ENCODE data around the gene PDE2A. TPM values are rescaled to one million over a fixed set of nuclear protein-coding genes. Genes with fewer than 3 reads are reported as not detected.

PDE2A gene
- total and polyA plus RNA-seq, 3 donors from 2014 or later: 14.1 to 20.6 (median 15.2) TPM

DNA sequence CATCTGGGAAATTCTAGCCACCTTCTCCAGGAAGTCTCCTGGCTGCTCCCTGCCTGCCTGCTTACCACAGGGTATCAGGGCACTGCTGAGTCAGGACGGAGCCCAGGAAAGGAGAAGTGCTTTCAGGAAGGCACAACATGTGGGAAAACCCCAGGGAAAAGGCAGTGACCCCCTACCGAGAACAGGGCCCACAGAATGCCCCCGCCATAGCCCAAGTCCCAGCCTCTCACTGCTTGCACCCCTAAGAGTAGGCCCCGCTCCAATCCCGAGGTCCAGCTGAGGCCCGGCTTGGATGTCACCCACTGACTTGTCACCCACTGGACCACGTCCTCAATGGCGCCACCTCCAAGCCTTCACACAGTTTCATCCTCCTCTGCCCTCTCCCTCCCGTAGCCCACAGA, 43.9 kb upstream of the PDE2A start:
- TF ChIP-seq POLR2A (IDR thresholded peaks at IDR 0.05): no peak
- no peak for TF ChIP-seq CTCF (IDR thresholded peaks at IDR 0.05)
- intact Hi-C loops (cut with DNase I; ENCODE audit: low total_unique reads): no loop called here
- Histone ChIP-seq H3K4me1 (peaks cover 21% of the 10 kb centered on the region), H3K27me3 (no peaks in the 10 kb centered on the region), H3K4me3 (no peak overlapping the region), H3K36me3 (ENCODE audit: low read depth, missing control alignments) (no peaks in the 10 kb centered on the region), H3K27ac (no peak overlapping the region), H3K9me3 (no peaks in the 10 kb centered on the region)
- no peak for DNase-seq
- 83 to 84% methylated on average over 9 of the region's 9 CpGs for whole genome bisulfite sequencing, 2 donors

DNA sequence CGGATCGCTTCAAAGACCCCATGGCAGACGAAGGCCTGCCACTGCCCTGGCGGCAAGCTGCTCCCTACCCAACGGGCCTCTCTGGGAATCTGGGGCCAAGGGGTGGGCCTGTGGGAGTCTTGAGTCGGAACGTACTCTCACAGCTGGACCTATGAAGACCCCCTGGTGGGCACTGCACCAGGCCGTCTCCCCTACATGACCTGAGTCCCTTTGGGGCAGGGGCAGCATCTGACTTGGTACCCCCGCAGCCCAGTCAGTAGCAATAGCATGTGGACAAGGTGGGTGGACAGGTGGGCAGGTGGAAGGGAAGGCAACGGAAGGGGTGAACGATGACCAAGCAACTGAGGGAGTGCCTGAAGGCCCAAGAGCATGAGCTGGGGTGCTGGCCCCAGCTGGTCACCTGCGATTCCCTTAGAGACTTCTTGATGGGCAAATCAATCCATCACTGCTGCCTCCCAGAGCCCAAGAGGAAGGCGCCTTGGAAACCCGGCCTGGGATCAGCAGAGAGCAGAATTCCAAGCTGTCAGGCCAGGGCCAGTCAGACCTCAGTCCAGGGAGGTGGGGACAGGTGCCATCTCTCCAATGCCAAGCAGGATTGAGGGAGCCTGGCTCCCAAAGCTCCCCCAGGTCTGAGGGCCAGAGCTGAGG, 42.7 kb upstream of the PDE2A start:
- H3K4me3 ChIP-seq: no peak overlapping the region
- WGBS, 2 donors: 82 to 86% methylated on average over 4 to 14 of the region's 14 CpGs
- no peaks in the 10 kb centered on the region for H3K27me3 ChIP-seq
- no peak overlapping the region for H3K27ac ChIP-seq
- no peak for DNase-seq
- no peaks in the 10 kb centered on the region for H3K36me3 ChIP-seq (ENCODE audit: low read depth, missing control alignments)
- H3K4me1 ChIP-seq: peaks cover 15% of the 10 kb centered on the region
- intact Hi-C loops (cut with DNase I; ENCODE audit: low total_unique reads): no loop called here
- no peaks in the 10 kb centered on the region for H3K9me3 ChIP-seq
- TF ChIP-seq CTCF (IDR thresholded peaks at IDR 0.05) (no peak), POLR2A (IDR thresholded peaks at IDR 0.05) (no peak)

DNA sequence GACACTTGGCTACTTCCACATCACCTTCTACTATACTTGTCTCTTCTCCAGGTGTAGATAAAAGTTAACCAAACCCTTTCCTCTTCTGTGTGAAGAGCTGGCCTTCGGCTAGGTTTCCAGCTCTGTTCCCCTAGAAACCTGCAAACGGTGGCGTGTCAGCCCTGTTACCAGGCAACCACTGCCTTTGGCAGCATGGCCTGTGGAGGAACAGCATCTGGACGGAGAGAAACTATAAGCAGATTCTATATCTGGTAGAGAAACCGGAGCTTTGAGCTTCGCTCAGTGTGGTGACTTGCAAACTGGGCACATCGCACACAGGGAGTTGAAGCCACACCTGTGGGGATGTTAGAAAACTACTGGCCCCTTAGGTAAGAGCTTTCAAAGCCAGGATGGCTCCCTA, 42.1 kb upstream of the PDE2A start:
- H3K27ac ChIP-seq: no peak overlapping the region
- 82 to 85% methylated on average over 7 of the region's 7 CpGs for WGBS, 2 donors
- intact Hi-C loops (cut with DNase I; ENCODE audit: low total_unique reads): no loop called here
- H3K27me3 ChIP-seq: no peaks in the 10 kb centered on the region
- H3K4me3 ChIP-seq: no peak overlapping the region
- peaks cover 15% of the 10 kb centered on the region for H3K4me1 ChIP-seq
- TF ChIP-seq CTCF (IDR thresholded peaks at IDR 0.05) (no peak), POLR2A (IDR thresholded peaks at IDR 0.05) (no peak)
- no peak for DNase-seq
- H3K36me3 ChIP-seq (ENCODE audit: low read depth, missing control alignments): no peaks in the 10 kb centered on the region
- no peaks in the 10 kb centered on the region for H3K9me3 ChIP-seq

- TF ChIP-seq CTCF (IDR thresholded peaks at IDR 0.05): no peak
- TF ChIP-seq POLR2A (IDR thresholded peaks at IDR 0.05): no peak
- intact Hi-C loops (cut with DNase I; ENCODE audit: low total_unique reads): no loop called here
- no peaks in the 10 kb centered on the region for H3K9me3 ChIP-seq
- WGBS, 2 donors: 67 to 74% methylated on average over 9 to 10 of the region's 10 CpGs
- H3K36me3 ChIP-seq (ENCODE audit: low read depth, missing control alignments): no peaks in the 10 kb centered on the region
- H3K4me3 ChIP-seq: no peak overlapping the region
- DNase-seq: no peak
- H3K4me1 ChIP-seq: no peaks in the 10 kb centered on the region
- no peaks in the 10 kb centered on the region for H3K27me3 ChIP-seq
- no peak overlapping the region for H3K27ac ChIP-seq
These were observed 38.6 kb upstream of the PDE2A start for GRCh38 chr11:72712841-72713240.

DNA sequence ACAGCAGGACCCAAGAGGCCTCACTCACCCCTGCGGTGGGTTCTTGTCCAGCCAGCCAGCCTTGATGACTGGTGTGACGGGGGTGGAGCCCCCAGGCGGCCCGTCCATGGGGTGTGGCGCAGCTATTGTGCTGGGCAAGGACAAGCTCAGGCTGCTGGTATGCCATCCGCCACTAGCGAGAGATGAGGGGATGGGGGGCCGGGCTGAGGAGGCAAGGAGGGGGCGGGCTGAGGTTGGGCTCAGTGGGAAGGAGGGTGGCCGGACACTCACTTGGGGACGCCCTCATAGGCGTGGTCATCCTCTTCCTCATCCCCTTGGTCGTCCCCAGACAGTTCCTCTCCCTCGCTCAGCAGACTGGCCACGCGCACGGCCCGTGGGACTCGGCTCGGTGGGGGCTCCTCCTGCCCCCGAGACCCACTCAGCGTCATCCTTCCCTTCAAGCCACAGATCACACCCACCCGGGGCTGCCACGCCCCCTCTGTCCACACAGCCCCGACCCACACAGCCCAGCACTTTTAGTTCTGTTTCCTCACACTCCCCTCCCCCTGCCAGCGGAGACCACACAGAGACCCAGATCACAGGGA, 38.0 kb upstream of the PDE2A start:
- H3K4me1 ChIP-seq: no peaks in the 10 kb centered on the region
- intact Hi-C loops (cut with DNase I; ENCODE audit: low total_unique reads): no loop called here
- DNase-seq: peak; percentile 34
- H3K27ac ChIP-seq: no peak overlapping the region
- no peaks in the 10 kb centered on the region for H3K9me3 ChIP-seq
- no peak overlapping the region for H3K4me3 ChIP-seq
- TF ChIP-seq POLR2A (IDR thresholded peaks at IDR 0.05) (no peak), CTCF (IDR thresholded peaks at IDR 0.05) (no peak)
- no peaks in the 10 kb centered on the region for H3K27me3 ChIP-seq
- H3K36me3 ChIP-seq (ENCODE audit: low read depth, missing control alignments): no peaks in the 10 kb centered on the region
- WGBS, 2 donors: 59 to 65% methylated on average over 16 to 25 of the region's 26 CpGs
